Fibroblast of gingiva (primary cell): ENCODE measurements around the gene APLP1.
A peak's percentile ranks its signal among the peaks of the same experiment; 100 is the strongest.
"Not testable (repeated sequence)": the region's sequence is repeated elsewhere in the genome, so short reads cannot be mapped to it uniquely, and the experiment has no call there.

Experiments used
- DNase-seq: peaks from one replicate; pipeline ENCODE4 v3.0.0-alpha.2; 2011; ENCODE audit warnings: low read depth

APLP1 gene

GRCh38 chr19:35882114-35882832 lies 13.9 kb downstream of the APLP1 start:
- peak; percentile 75 for DNase-seq

- no peak for DNase-seq
Measured at GRCh38 chr19:35883882-35884281, 15.5 kb downstream of the APLP1 start.

GRCh38 chr19:35885225-35885738 lies 16.9 kb downstream of the APLP1 start:
- no peak for DNase-seq

GRCh38 chr19:35885904-35886303 lies 17.5 kb downstream of the APLP1 start:
- no peak for DNase-seq

- no peak for DNase-seq
Measured at GRCh38 chr19:35887197-35887596, 18.8 kb downstream of the APLP1 start.

- DNase-seq, result no peak
Measured at GRCh38 chr19:35888398-35888797, 20.0 kb downstream of the APLP1 start.

GRCh38 chr19:35889370-35890112 lies 21.2 kb downstream of the APLP1 start:
- no peak for DNase-seq

GRCh38 chr19:35890113-35890650 lies 21.8 kb downstream of the APLP1 start:
- DNase-seq, result no peak

- not testable (repeated sequence) for DNase-seq
Measured at GRCh38 chr19:35891819-35892218, 23.4 kb downstream of the APLP1 start.

GRCh38 chr19:35894342-35894741 lies 26.0 kb downstream of the APLP1 start:
- no peak for DNase-seq

- no peak for DNase-seq
Measured at GRCh38 chr19:35895911-35896642, 27.7 kb downstream of the APLP1 start.

GRCh38 chr19:35896643-35897040 lies 28.3 kb downstream of the APLP1 start:
- no peak for DNase-seq

GRCh38 chr19:35897706-35898451 lies 29.5 kb downstream of the APLP1 start:
- no peak for DNase-seq

- DNase-seq, result no peak
Measured at GRCh38 chr19:35898499-35898809, 30.1 kb downstream of the APLP1 start.

- peak; percentile 77 for DNase-seq
Measured at GRCh38 chr19:35899547-35900214, 31.3 kb downstream of the APLP1 start.

- DNase-seq, result peak; percentile 69
Measured at GRCh38 chr19:35901055-35901644, 32.8 kb downstream of the APLP1 start.

GRCh38 chr19:35901854-35902661 lies 33.7 kb downstream of the APLP1 start, which contains the start of gene HCST:
HCST (plus strand) TSS chr19:35902529; CDS start chr19:35902594, 65 bp downstream.
- DNase-seq, result peak; percentile 30

GRCh38 chr19:35902870-35903475 lies 34.6 kb downstream of the APLP1 start:
- no peak for DNase-seq

GRCh38 chr19:35903550-35904179 lies 35.3 kb downstream of the APLP1 start:
- DNase-seq, result peak; percentile 59
